ENCODE results near the gene ORC2. TPM values are rescaled to one million over a fixed set of nuclear protein-coding genes. Genes with fewer than 3 reads are reported as not detected.

Gene ORC2
- 45.5 and 47.3 TPM in 2 replicates for total RNA-seq (2022)
- percentile 88 among the genes with signal in this experiment for Bru-seq, nascent RNA
- percentile 87 among the genes with signal in this experiment for BruChase-seq, experiment 1, labeled RNA remaining after a 2-hour chase
- percentile 84 among the genes with signal in this experiment for BruChase-seq, experiment 2, labeled RNA remaining after a 6-hour chase
- long read RNA-seq, full-length matches to known transcripts, result 8 of 22 reads
- long read RNA-seq, partial matches to known transcripts, result 2 of 22 reads
- long read RNA-seq, other reads (novel, unspliced or antisense), result 12 of 22 reads

DNA sequence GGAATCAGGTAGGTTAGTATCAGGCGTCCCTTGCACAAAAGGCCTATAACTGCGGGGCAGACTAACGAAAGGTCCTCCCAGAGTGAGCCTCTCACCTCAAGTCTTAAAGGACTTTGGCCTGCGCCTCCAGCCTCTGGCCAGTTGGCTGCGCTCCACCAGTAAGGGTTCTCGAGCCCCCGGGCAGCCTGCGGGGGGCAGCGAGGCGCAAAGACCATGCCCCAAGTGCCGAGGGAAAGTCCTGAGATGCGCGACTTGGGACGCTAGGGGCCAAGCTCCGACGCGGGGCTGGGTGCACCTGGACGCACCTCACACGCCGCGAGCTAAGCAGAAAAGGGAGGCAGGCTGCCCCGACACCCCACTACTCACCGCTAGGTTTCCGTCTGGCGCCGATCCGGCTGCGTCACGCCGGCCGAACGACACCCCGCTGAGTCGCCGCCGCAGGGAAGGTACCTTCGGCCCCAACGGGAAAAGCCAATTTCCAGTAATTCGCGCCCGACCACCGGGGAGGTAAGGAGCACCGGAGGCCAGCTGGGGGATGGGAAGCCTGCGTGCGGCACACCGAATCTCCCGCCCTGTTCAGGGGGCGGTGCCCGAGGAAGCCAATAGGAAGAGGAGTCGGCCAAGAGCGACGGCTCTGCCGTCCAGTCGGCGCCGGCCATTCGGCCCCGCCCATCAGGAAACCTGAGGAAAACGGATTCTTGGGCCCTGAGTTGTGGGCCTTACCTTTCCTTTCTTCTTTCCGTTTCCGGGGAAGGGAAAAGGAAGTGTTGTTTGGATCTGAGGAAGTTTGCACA is at the start of gene ORC2:
Gene ORC2, minus strand, starts transcription at position 537 of the 794 bp plus-strand sequence. CDS start 5,537 bp downstream, outside the sequence.
- Mint-ChIP-seq H3K4me1 (ENCODE audit: low read depth, unreplicated experiment) (peaks cover 29% of the 10 kb centered on the region), H3K27me3 (ENCODE audit: insufficient read depth, unreplicated experiment) (no peaks in the 10 kb centered on the region), H3K36me3 (ENCODE audit: insufficient read depth, unreplicated experiment) (peaks cover 35% of the 10 kb centered on the region), H3K27ac (ENCODE audit: unreplicated experiment) (peak within 1 kb of the TSS; percentile 97), H3K4me3 (ENCODE audit: unreplicated experiment) (peak within 1 kb of the TSS; percentile 91), H3K9me3 (ENCODE audit: unreplicated experiment) (no peaks in the 10 kb centered on the region)
- Histone ChIP-seq H3K27me3 (replicated peaks; ENCODE audit: control insufficient read depth, insufficient read depth, low read length) (no peaks in the 10 kb centered on the region), H3K36me3 (ENCODE audit: control insufficient read depth, insufficient read depth, low read length) (no peaks in the 10 kb centered on the region; the same call in 1 of the 2 replicates), H3K9me3 (no peaks in the 10 kb centered on the region), H3K4me1 (peaks cover 30% of the 10 kb centered on the region), H3K4me3 (ENCODE audit: low read depth, low read length) (peak within 1 kb of the TSS; percentile 64)
- no TSS peak for BruUV-seq (replicated peaks)
- TF ChIP-seq, protein P1, sequence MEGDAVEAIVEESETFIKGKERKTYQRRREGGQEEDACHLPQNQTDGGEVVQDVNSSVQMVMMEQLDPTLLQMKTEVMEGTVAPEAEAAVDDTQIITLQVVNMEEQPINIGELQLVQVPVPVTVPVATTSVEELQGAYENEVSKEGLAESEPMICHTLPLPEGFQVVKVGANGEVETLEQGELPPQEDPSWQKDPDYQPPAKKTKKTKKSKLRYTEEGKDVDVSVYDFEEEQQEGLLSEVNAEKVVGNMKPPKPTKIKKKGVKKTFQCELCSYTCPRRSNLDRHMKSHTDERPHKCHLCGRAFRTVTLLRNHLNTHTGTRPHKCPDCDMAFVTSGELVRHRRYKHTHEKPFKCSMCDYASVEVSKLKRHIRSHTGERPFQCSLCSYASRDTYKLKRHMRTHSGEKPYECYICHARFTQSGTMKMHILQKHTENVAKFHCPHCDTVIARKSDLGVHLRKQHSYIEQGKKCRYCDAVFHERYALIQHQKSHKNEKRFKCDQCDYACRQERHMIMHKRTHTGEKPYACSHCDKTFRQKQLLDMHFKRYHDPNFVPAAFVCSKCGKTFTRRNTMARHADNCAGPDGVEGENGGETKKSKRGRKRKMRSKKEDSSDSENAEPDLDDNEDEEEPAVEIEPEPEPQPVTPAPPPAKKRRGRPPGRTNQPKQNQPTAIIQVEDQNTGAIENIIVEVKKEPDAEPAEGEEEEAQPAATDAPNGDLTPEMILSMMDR (IDR thresholded peaks at IDR 0.05; ENCODE audit: insufficient read depth in 1 of 2, low read depth in 1 of 2, low read length in 1 of 2, severe bottlenecking in 1 of 2, unreplicated experiment in 1 of 2), result peak; percentile 70 to 76
- intact Hi-C loops (cut with micrococcal nuclease; ENCODE audit: unreplicated experiment), result loop anchor here (1.0 to 5.0 kb wide), 5 partner anchors 45 to 214 kb away; partner anchors contain the start of gene CFLAR
- DNase-seq, result peak; percentile 96 to 98
- POLR2A ChIA-PET, result interaction anchor here (0.5 to 2.5 kb wide), 7 partner anchors 10 to 1035 kb away, joined by 3 to 11 read pairs (median 4); partner anchors contain the start of genes NIF3L1 and PPIL3
- CTCF ChIA-PET, result interaction anchor here (1.0 to 2.9 kb wide), 10 partner anchors 32 to 271 kb away, joined by 3 to 38 read pairs (median 4); partner anchors contain the start of genes HYCC2 and NDUFB3

DNA sequence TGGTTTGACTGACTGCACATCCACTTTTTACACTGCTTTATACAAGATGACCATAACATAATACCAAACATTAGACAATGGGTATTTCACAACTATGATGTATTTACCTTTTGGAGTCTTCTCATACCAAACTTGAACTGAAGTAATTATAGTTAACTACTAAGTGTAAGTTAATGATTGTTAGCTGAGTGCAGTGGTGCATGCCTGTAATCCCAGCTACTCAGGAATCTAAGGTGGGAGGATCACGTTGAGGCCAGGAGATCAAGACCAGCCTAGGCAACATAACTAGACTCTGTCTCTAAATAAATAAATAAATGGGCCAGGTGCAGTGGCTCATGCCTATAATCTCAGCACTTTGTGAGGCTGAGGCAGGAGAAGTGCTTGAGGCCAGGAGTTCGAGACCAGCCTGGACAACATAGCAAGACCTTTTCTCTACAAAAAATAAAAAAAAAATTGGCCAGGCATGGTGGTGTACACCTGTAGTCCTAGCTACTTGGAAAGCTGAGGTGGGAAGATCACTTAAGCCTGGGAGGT is 44.9 kb upstream of the ORC2 start:
- H3K4me1 ChIP-seq, result peaks cover 28% of the 10 kb centered on the region
- TF ChIP-seq, protein P1 (IDR thresholded peaks at IDR 0.05; ENCODE audit: insufficient read depth in 1 of 2, low read depth in 1 of 2, low read length in 1 of 2, severe bottlenecking in 1 of 2, unreplicated experiment in 1 of 2), result no peak
- H3K4me3 ChIP-seq (ENCODE audit: low read depth, low read length), result no peak overlapping the region
- Mint-ChIP-seq H3K9me3 (ENCODE audit: unreplicated experiment) (no peaks in the 10 kb centered on the region), H3K4me1 (ENCODE audit: low read depth, unreplicated experiment) (peaks cover 19% of the 10 kb centered on the region), H3K27ac (ENCODE audit: unreplicated experiment) (peak overlapping the region; percentile 75), H3K4me3 (ENCODE audit: unreplicated experiment) (peak overlapping the region; percentile 31), H3K36me3 (ENCODE audit: insufficient read depth, unreplicated experiment) (peaks cover 20% of the 10 kb centered on the region), H3K27me3 (ENCODE audit: insufficient read depth, unreplicated experiment) (no peaks in the 10 kb centered on the region)
- H3K36me3 ChIP-seq (ENCODE audit: control insufficient read depth, insufficient read depth, low read length), result no peaks in the 10 kb centered on the region; the same call in 1 of the 2 replicates
- no peaks in the 10 kb centered on the region for H3K27me3 ChIP-seq (replicated peaks; ENCODE audit: control insufficient read depth, insufficient read depth, low read length)
- intact Hi-C loops (cut with micrococcal nuclease; ENCODE audit: unreplicated experiment), result loop anchor here (1.0 to 5.0 kb wide), 5 partner anchors 34 to 140 kb away; partner anchors contain the start of genes CFLAR, HYCC2 and ORC2
- no TSS peak for BruUV-seq (replicated peaks)
- ChIA-PET CTCF (interaction anchor here (0.5 to 1.2 kb wide), 3 partner anchors 50 to 94 kb away, joined by 3 to 5 read pairs (median 4); no protein-coding TSS in a partner anchor), POLR2A (interaction anchor here (0.5 to 1.0 kb wide), 5 partner anchors 45 to 1263 kb away, joined by 3 to 8 read pairs (median 3); partner anchors contain the start of gene ORC2)
- DNase-seq, result peak; percentile 78 to 87
- no peaks in the 10 kb centered on the region for H3K9me3 ChIP-seq

Data from Caco-2 (cell line).